ENCODE results near the gene RPS19BP1. TPM values are rescaled to one million over a fixed set of nuclear protein-coding genes. Genes with fewer than 3 reads are reported as not detected.

Gene RPS19BP1
- total and polyA plus RNA-seq, 2 experiments from 2014 or later, result 84.0 to 117 TPM

DNA sequence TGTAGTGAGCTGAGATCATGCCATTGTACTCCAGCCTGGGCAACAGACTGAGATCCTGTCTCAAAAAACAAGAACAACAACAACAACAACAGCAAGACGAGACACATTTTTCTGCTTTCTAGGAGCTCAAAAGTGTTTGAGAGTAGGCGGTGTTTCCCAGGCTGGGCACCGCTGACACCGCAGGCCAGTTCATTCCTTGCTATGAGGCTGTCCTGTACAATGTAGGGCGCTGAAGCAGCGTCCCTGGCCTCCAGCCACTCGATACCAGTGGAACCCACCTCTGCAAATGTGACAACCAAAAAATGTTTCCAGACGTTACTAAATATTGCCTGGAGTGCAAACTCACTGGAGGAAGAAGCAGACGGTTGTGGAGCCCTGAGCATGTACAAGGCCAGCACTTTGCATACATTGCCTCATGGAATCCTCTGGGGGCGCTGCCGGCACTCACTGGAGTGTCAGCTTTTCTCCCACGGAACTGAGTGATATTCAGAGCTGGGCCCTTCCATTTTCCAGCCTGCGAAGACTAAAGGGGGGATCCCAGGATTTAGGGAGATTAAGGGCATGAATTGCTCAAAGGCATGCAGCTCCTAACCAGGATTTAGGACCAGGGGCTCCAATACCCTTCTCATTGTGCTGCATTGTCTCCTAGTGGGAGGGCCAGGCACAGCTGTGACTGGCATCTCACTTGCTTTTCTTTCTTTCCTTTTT is 36.3 kb downstream of the RPS19BP1 start:
- 46% methylated on average over 13 of the region's 13 CpGs for WGBS (ENCODE audit: low lambda C conversion rate, missing lambda C conversion rate)
- Histone ChIP-seq H2AFZ (peak overlapping the region; percentile 17), H4K20me1 (ENCODE audit: insufficient read depth, poor library complexity, severe bottlenecking) (no peaks in the 10 kb centered on the region), H3K4me1 (ENCODE audit: insufficient read depth) (peaks cover 14% of the 10 kb centered on the region), H3K27me3 (no peaks in the 10 kb centered on the region), H3K79me2 (no peaks in the 10 kb centered on the region), H3K36me3 (replicated peaks; ENCODE audit: insufficient read depth, low read depth) (no peaks in the 10 kb centered on the region), H3K4me3 (no peak overlapping the region), H3K9me3 (ENCODE audit: low read depth) (no peaks in the 10 kb centered on the region), H3K9me2 (replicated peaks; ENCODE audit: insufficient read depth) (no peaks in the 10 kb centered on the region), H3K4me2 (no peak overlapping the region), H3K27ac (no peak overlapping the region)
- TF ChIP-seq, protein P1, sequence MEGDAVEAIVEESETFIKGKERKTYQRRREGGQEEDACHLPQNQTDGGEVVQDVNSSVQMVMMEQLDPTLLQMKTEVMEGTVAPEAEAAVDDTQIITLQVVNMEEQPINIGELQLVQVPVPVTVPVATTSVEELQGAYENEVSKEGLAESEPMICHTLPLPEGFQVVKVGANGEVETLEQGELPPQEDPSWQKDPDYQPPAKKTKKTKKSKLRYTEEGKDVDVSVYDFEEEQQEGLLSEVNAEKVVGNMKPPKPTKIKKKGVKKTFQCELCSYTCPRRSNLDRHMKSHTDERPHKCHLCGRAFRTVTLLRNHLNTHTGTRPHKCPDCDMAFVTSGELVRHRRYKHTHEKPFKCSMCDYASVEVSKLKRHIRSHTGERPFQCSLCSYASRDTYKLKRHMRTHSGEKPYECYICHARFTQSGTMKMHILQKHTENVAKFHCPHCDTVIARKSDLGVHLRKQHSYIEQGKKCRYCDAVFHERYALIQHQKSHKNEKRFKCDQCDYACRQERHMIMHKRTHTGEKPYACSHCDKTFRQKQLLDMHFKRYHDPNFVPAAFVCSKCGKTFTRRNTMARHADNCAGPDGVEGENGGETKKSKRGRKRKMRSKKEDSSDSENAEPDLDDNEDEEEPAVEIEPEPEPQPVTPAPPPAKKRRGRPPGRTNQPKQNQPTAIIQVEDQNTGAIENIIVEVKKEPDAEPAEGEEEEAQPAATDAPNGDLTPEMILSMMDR (IDR thresholded peaks at IDR 0.05; ENCODE audit: poor library complexity), result peak; percentile 66
- no peak for TF ChIP-seq EZH2 (IDR thresholded peaks at IDR 0.05; ENCODE audit: borderline replicate concordance)
- no peak for TF ChIP-seq EZH2phosphoT487 (IDR thresholded peaks at IDR 0.05; ENCODE audit: low read depth, severe bottlenecking, unreplicated experiment)
- DNase-seq (ENCODE audit: low spot score), result peak; percentile 89

DNA sequence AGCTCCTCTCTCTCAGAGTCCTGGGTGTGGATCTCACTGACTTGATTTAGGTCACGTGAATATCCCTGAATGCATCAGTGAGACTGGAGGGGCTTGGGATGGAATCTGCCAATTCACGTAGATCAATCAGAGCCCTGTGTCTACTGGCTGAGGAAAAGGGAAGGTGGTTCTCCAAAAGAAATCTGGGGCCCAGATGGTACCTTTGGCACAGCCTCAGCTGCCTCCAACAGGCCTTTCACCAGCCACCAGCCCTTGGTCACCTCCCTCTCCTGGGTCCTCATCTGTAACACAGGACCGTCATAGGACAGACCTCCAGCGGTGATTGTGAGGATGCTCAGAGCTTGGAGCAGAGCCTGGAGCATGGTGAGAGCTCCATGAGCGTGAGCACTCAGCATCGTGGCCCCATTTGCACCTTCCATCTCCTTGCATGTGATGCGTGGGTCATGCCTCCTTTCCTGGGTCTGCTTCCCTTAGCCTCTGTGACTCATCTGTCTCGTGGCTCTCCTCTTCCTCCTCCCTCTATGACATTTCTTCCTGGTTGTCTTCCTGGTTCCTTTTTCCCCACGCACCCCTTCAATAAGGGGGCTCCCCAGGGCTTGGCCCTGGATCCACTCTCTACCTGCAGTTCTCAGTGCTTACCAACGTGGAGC is 38.0 kb downstream of the RPS19BP1 start:
- H3K4me3 ChIP-seq, result no peak overlapping the region
- H3K9me3 ChIP-seq (ENCODE audit: low read depth), result no peaks in the 10 kb centered on the region
- H2AFZ ChIP-seq, result no peak overlapping the region
- DNase-seq (ENCODE audit: low spot score), result no peak
- no peak overlapping the region for H3K4me2 ChIP-seq
- TF ChIP-seq EZH2phosphoT487 (IDR thresholded peaks at IDR 0.05; ENCODE audit: low read depth, severe bottlenecking, unreplicated experiment), result no peak
- no peaks in the 10 kb centered on the region for H3K36me3 ChIP-seq (replicated peaks; ENCODE audit: insufficient read depth, low read depth)
- H3K27me3 ChIP-seq, result no peaks in the 10 kb centered on the region
- WGBS (ENCODE audit: low lambda C conversion rate, missing lambda C conversion rate), result 91% methylated on average over 10 of the region's 10 CpGs
- no peaks in the 10 kb centered on the region for H4K20me1 ChIP-seq (ENCODE audit: insufficient read depth, poor library complexity, severe bottlenecking)
- no peaks in the 10 kb centered on the region for H3K9me2 ChIP-seq (replicated peaks; ENCODE audit: insufficient read depth)
- peaks cover 17% of the 10 kb centered on the region for H3K4me1 ChIP-seq (ENCODE audit: insufficient read depth)
- no peaks in the 10 kb centered on the region for H3K79me2 ChIP-seq
- H3K27ac ChIP-seq, result no peak overlapping the region

DNA sequence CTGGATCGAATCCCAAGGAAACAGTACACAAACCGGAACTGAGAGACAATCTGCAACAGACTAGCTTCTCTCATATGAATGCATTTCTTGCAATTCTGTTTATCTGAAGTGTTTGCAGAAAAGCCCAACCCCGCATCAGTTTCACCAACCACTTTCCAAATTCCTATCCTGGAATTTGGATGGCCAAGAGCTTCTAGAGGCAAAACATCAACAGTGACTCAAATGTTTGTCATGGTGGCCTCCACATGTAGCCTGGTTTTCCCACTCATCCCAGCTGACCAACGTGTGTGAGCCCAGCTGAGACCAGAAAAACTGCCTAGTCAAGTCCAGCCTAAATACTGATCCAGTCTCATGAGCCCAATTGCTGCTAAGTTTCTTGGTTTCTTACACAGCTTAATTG is 38.8 kb downstream of the RPS19BP1 start:
- no peaks in the 10 kb centered on the region for H3K9me3 ChIP-seq (ENCODE audit: low read depth)
- H3K27ac ChIP-seq, result no peak overlapping the region

More for the DNA sequence above, 38.8 kb downstream of the RPS19BP1 start:
- no peak overlapping the region for H2AFZ ChIP-seq
- H3K79me2 ChIP-seq, result no peaks in the 10 kb centered on the region
- no peak for DNase-seq (ENCODE audit: low spot score)
- 82% methylated on average over 4 of the region's 4 CpGs for WGBS (ENCODE audit: low lambda C conversion rate, missing lambda C conversion rate)
- no peaks in the 10 kb centered on the region for H3K27me3 ChIP-seq
- H3K4me3 ChIP-seq, result no peak overlapping the region
- H3K4me2 ChIP-seq, result no peak overlapping the region
- H4K20me1 ChIP-seq (ENCODE audit: insufficient read depth, poor library complexity, severe bottlenecking), result no peaks in the 10 kb centered on the region
- H3K9me2 ChIP-seq (replicated peaks; ENCODE audit: insufficient read depth), result no peaks in the 10 kb centered on the region
- peaks cover 13% of the 10 kb centered on the region for H3K4me1 ChIP-seq (ENCODE audit: insufficient read depth)
- H3K36me3 ChIP-seq (replicated peaks; ENCODE audit: insufficient read depth, low read depth), result no peaks in the 10 kb centered on the region
- TF ChIP-seq EZH2phosphoT487 (IDR thresholded peaks at IDR 0.05; ENCODE audit: low read depth, severe bottlenecking, unreplicated experiment) (no peak), EZH2 (IDR thresholded peaks at IDR 0.05; ENCODE audit: borderline replicate concordance) (no peak)
- TF ChIP-seq, protein P1 (IDR thresholded peaks at IDR 0.05; ENCODE audit: poor library complexity), result no peak

All from hepatocyte (in vitro differentiated cells).